NCI-H1930 (cell line): Measurements from ENCODE around the gene CDK12.
"Not testable (repeated sequence)": the region's sequence is repeated elsewhere in the genome, so short reads cannot be mapped to it uniquely, and the experiment has no call there.

Experiments used
- DNase-seq, 2 experiments: peaks; one replicate each; lab custom pipeline; 2025; lab: John Stamatoyannopoulos, UW

Gene CDK12

GRCh38 chr17:39461113-39461925 is at the start of gene CDK12:
Gene CDK12, plus strand, starts transcription at chr17:39461486. Its CDS starts 586 bp downstream, at chr17:39462072.
- peak; percentile 98 to 99 for DNase-seq

- DNase-seq: no peak
Measured at GRCh38 chr17:39416141-39416540, 45.1 kb upstream of the CDK12 start.

- no peak for DNase-seq
Measured at GRCh38 chr17:39429600-39429999, 31.7 kb upstream of the CDK12 start.

- DNase-seq: not testable (repeated sequence)
Measured at GRCh38 chr17:39439868-39440267, 21.4 kb upstream of the CDK12 start.

GRCh38 chr17:39443326-39443725 is 18.0 kb upstream of the CDK12 start:
- DNase-seq: no peak

GRCh38 chr17:39447561-39447960 is 13.7 kb upstream of the CDK12 start:
- DNase-seq: no peak

GRCh38 chr17:39450051-39450450 is 11.2 kb upstream of the CDK12 start:
- DNase-seq: no peak

- DNase-seq: peak; percentile 96 to 97
Measured at GRCh38 chr17:39450847-39451581, 10.3 kb upstream of the CDK12 start, which contains the start of gene MED1. Gene MED1, minus strand, starts transcription at chr17:39451263. Its CDS starts 201 bp downstream, at chr17:39451062.

GRCh38 chr17:39455919-39456318 is 5.4 kb upstream of the CDK12 start:
- no peak for DNase-seq

- DNase-seq: no peak
Measured at GRCh38 chr17:39461926-39462569, 762 bp downstream of the CDK12 start.

GRCh38 chr17:39462631-39463375 is 1.5 kb downstream of the CDK12 start:
- DNase-seq: no peak

- not testable (repeated sequence) for DNase-seq
Measured at GRCh38 chr17:39464639-39465181, 3.4 kb downstream of the CDK12 start.

- not testable (repeated sequence) for DNase-seq
Measured at GRCh38 chr17:39468610-39469009, 7.3 kb downstream of the CDK12 start.

- no peak for DNase-seq
Measured at GRCh38 chr17:39473310-39473709, 12.0 kb downstream of the CDK12 start.

GRCh38 chr17:39479631-39480030 is 18.3 kb downstream of the CDK12 start:
- not testable (repeated sequence) for DNase-seq

GRCh38 chr17:39483506-39483905 is 22.2 kb downstream of the CDK12 start:
- DNase-seq: no peak

- no peak for DNase-seq
Measured at GRCh38 chr17:39484178-39484577, 22.9 kb downstream of the CDK12 start.

- no peak for DNase-seq
Measured at GRCh38 chr17:39485555-39485954, 24.3 kb downstream of the CDK12 start.

- DNase-seq: no peak
Measured at GRCh38 chr17:39486242-39486641, 25.0 kb downstream of the CDK12 start.

- DNase-seq: not testable (repeated sequence)
Measured at GRCh38 chr17:39487490-39487889, 26.2 kb downstream of the CDK12 start.

GRCh38 chr17:39487946-39488345 is 26.7 kb downstream of the CDK12 start:
- no peak for DNase-seq
